ENCODE results near the gene MSRB1.

The MSRB1 gene

GRCh38 chr16:1890024-1890707, 52.8 kb downstream of the MSRB1 start:
- Histone ChIP-seq H3K27me3 (ENCODE audit: insufficient read depth, poor library complexity, severe bottlenecking) (peaks cover 2% of the 10 kb centered on the region), H3K27ac (replicated peaks) (no peak overlapping the region), H3K4me3 (replicated peaks; ENCODE audit: insufficient read depth, low read length) (no peak overlapping the region)
- no peak for TF ChIP-seq SPI1 (IDR thresholded peaks at IDR 0.05; ENCODE audit: borderline replicate concordance, low read depth)
- TF ChIP-seq GABPA (IDR thresholded peaks at IDR 0.05; ENCODE audit: low read depth), result no peak
- no peak for TF ChIP-seq CTCF (IDR thresholded peaks at IDR 0.05; ENCODE audit: insufficient read depth, low read length)
- no peak for DNase-seq (ENCODE audit: low read depth in 1 of 2, low spot score in 1 of 2)

Measured in HL-60 (cell line).